ENCODE data around the gene SLC12A5.

DNA sequence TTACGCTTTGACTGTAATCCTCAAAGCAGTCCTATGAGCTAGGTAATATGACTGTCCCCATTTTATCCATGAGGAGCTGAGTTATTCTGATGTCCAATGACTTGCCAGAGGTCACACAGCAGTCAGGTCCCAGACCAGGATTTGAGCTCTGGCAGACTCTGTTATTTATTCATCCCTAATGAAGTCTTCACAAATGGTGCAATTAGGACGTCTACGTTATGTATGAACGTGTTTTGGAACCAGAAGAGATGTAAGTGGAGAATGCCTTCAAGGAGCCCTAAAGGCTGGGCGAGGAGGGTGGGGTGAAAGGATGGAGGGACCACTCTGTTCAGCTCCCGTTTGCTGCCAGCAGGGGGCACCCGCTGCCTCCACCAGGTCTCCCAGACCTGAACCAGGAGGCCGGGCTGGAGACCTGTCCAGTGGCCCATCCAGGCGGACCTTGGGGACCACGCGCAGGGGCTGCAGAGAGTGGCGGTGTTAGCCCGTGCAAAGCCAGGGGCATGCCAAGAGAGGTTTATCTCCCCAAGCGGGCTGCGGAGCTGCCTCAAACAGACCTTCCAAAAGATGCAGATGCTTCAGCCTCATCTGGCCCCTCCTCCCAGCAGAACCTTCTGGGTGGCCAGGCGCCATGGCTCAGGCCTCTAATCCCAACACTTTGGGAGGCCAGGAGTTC, 41.8 kb upstream of the SLC12A5 start:
- TF ChIP-seq EP300 (IDR thresholded peaks at IDR 0.05) (no peak), POLR2AphosphoS5 (IDR thresholded peaks at IDR 0.05) (no peak), POLR2A (IDR thresholded peaks at IDR 0.05) (no peak)
- TF ChIP-seq, protein P1, sequence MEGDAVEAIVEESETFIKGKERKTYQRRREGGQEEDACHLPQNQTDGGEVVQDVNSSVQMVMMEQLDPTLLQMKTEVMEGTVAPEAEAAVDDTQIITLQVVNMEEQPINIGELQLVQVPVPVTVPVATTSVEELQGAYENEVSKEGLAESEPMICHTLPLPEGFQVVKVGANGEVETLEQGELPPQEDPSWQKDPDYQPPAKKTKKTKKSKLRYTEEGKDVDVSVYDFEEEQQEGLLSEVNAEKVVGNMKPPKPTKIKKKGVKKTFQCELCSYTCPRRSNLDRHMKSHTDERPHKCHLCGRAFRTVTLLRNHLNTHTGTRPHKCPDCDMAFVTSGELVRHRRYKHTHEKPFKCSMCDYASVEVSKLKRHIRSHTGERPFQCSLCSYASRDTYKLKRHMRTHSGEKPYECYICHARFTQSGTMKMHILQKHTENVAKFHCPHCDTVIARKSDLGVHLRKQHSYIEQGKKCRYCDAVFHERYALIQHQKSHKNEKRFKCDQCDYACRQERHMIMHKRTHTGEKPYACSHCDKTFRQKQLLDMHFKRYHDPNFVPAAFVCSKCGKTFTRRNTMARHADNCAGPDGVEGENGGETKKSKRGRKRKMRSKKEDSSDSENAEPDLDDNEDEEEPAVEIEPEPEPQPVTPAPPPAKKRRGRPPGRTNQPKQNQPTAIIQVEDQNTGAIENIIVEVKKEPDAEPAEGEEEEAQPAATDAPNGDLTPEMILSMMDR (IDR thresholded peaks at IDR 0.05), result peak in 5 of 7 experiments; percentile 35 to 77 (median 59)

Measured in stomach (tissue), 4 donors.